ENCODE data around the gene GRM7. TPM values are rescaled to one million over a fixed set of nuclear protein-coding genes. Genes with fewer than 3 reads are reported as not detected.

The GRM7 gene
- total and polyA plus RNA-seq, 9 of the 15 experiments (the other 6 are each of a cell fraction or from before 2014, with no cell fraction given): not detected

DNA sequence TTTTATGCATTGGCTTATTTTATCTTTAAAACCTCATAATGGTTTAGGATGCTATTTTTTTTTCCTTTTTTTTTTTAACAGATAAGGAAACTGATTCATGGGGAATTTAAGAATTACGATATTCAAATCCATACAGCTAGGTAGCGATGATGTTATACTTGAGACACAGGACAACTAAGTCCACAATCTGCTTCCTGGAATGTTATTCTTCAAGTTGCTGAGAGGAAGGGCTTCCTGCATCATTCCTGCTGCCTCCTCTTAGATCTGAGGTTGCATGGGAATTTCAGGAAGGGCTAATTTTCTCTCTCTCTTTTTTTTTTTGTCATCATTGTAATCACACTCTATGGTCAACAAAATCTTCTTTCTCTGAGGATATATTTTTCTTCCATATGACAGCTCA lies 595.5 kb downstream of the GRM7 start:
- no peak overlapping the region for H3K27ac ChIP-seq (ENCODE audit: extremely low read depth, low read depth, low read length)
- H3K79me2 ChIP-seq (ENCODE audit: control insufficient read depth, insufficient read depth, low read length): no peaks in the 10 kb centered on the region
- intact Hi-C loops (cut with micrococcal nuclease): no loop called here
- no peaks in the 10 kb centered on the region for H3K9me1 ChIP-seq (ENCODE audit: control insufficient read depth, insufficient read depth, low read length)
- no peaks in the 10 kb centered on the region for H3K36me3 ChIP-seq (ENCODE audit: control insufficient read depth, insufficient read depth, low read length)
- no peak for TF ChIP-seq ZNF436 (CRISPR knock-in tag; IDR thresholded peaks at IDR 0.05)
- no peak overlapping the region for H3K4me2 ChIP-seq (ENCODE audit: insufficient read depth, low read length)
- DNase-seq (ENCODE audit: extremely low read depth in 1 of 4, low spot score in 3 of 4) (no peak), ATAC-seq (no peak), FAIRE-seq (no peak)
- peaks cover 4% of the 10 kb centered on the region; the same call in 1 of the 2 replicates for H3K9me3 ChIP-seq (replicated peaks; ENCODE audit: control insufficient read depth, insufficient read depth, low read depth, low read length)
- no peak overlapping the region for H3K4me3 ChIP-seq
- no peaks in the 10 kb centered on the region for H3K4me1 ChIP-seq (replicated peaks in 1 of 2; ENCODE audit: control insufficient read depth in 2 of 2, insufficient read depth in 2 of 2, low read length in 2 of 2)
- WGBS (ENCODE audit: insufficient coverage, low coverage, missing lambda C conversion rate): 0% methylated on average over 2 of the region's 2 CpGs
- BruUV-seq (replicated peaks): no TSS peak
- no peak overlapping the region for H3K9ac ChIP-seq (ENCODE audit: insufficient read depth in 1 of 2, low read depth in 2 of 2, low read length in 2 of 2)
- CTCF ChIA-PET (ENCODE audit: low intra/inter-chr PET ratio): no interaction called here
- POLR2A ChIA-PET: no interaction called here
- in situ Hi-C loops (cut with MboI): no loop called here
- no peaks in the 10 kb centered on the region for H4K20me1 ChIP-seq (replicated peaks; ENCODE audit: control insufficient read depth, insufficient read depth, low read length)
- no peaks in the 10 kb centered on the region for H3K27me3 ChIP-seq (ENCODE audit: control insufficient read depth in 2 of 2, insufficient read depth in 2 of 2, low read length in 2 of 2)
- H2AFZ ChIP-seq (ENCODE audit: low read depth, low read length): no peak overlapping the region

DNA sequence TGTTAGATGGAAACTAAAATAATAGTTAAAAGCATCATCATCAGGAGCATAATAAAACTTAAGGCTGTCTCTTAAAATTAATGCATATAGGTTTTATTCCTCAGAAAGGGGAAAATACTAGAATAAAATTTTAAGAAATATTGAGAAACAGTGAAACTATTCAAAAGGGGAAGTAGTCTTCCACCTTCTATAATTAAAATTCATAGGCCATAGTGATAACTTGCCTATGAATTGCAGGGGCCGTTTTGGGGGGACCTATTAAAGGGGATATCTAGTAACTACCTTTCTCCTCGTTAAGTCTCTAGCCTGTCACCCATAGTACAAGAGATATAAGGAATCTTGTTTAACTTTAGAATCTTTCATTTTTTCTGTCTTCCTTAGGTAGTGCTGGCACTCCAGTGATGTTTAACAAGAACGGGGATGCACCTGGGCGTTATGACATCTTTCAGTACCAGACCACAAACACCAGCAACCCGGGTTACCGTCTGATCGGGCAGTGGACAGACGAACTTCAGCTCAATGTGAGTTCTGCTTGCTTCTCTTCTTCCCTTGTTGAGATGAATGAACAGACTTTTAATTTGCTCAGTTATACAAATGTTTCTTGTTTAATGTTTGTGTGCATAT lies 600.4 kb downstream of the GRM7 start:
- 0% methylated on average over 8 of the region's 8 CpGs for WGBS (ENCODE audit: insufficient coverage, low coverage, missing lambda C conversion rate)

More for the DNA sequence above, 600.4 kb downstream of the GRM7 start:
- no peak overlapping the region for H3K4me2 ChIP-seq (ENCODE audit: insufficient read depth, low read length)
- BruUV-seq (replicated peaks): no TSS peak
- in situ Hi-C loops (cut with MboI): no loop called here
- no peaks in the 10 kb centered on the region; the same call in 1 of the 2 replicates for H3K9me3 ChIP-seq (replicated peaks; ENCODE audit: control insufficient read depth, insufficient read depth, low read depth, low read length)
- H3K4me3 ChIP-seq: no peak overlapping the region
- intact Hi-C loops (cut with micrococcal nuclease): no loop called here
- ChIA-PET CTCF (ENCODE audit: low intra/inter-chr PET ratio) (no interaction called here), POLR2A (interaction anchor here (0.7 kb wide), 1 partner anchor 608 kb away, joined by 3 read pairs; no protein-coding TSS in a partner anchor)
- no peak for ATAC-seq
- H3K27ac ChIP-seq (ENCODE audit: extremely low read depth, low read depth, low read length): no peak overlapping the region
- TF ChIP-seq RFX5 (IDR thresholded peaks at IDR 0.05; ENCODE audit: low read depth, low read length): no peak
- TF ChIP-seq PHB2 (IDR thresholded peaks at IDR 0.05; ENCODE audit: low read depth): no peak
- H3K9ac ChIP-seq (ENCODE audit: insufficient read depth in 1 of 2, low read depth in 2 of 2, low read length in 2 of 2): no peak overlapping the region
- H3K79me2 ChIP-seq (ENCODE audit: control insufficient read depth, insufficient read depth, low read length): no peaks in the 10 kb centered on the region
- H4K20me1 ChIP-seq (replicated peaks; ENCODE audit: control insufficient read depth, insufficient read depth, low read length): no peaks in the 10 kb centered on the region
- H2AFZ ChIP-seq (ENCODE audit: low read depth, low read length): no peak overlapping the region
- no peaks in the 10 kb centered on the region for H3K36me3 ChIP-seq (ENCODE audit: control insufficient read depth, insufficient read depth, low read length)
- DNase-seq (ENCODE audit: extremely low read depth in 1 of 4, low spot score in 3 of 4): no peak
- FAIRE-seq: peak; percentile 29
- no peaks in the 10 kb centered on the region for H3K9me1 ChIP-seq (ENCODE audit: control insufficient read depth, insufficient read depth, low read length)
- no peaks in the 10 kb centered on the region for H3K27me3 ChIP-seq (ENCODE audit: control insufficient read depth in 2 of 2, insufficient read depth in 2 of 2, low read length in 2 of 2)
- H3K4me1 ChIP-seq (replicated peaks in 1 of 2; ENCODE audit: control insufficient read depth in 2 of 2, insufficient read depth in 2 of 2, low read length in 2 of 2): no peaks in the 10 kb centered on the region

All from K562 (cell line).